HepG2 (cell line): ENCODE measurements around the gene MACROD2. TPM values are rescaled to one million over a fixed set of nuclear protein-coding genes. Genes with fewer than 3 reads are reported as not detected.
A peak's percentile ranks its signal among the peaks of the same experiment; 100 is the strongest.

Experiments used
- CEBPG ChIP-seq: IDR thresholded peaks from 2 replicates; pipeline ENCODE4 v1.6.1; 2016
- DMAP1 ChIP-seq: IDR thresholded peaks from 2 replicates; pipeline ENCODE4 v1.6.1; 2016
- EP300 ChIP-seq, 3 experiments: sonication (generic) in 1 of 3; formaldehyde crosslinking in 1 of 3; IDR thresholded peaks; 2 replicates each; pipeline versions ENCODE4 v1.5.1 to v1.6.1; 2011 to 2020; ENCODE audit warnings: low read depth in 2 of 3, low read length in 2 of 3, borderline replicate concordance in 1 of 3, improper control_type of control experiment in 1 of 3, mild to moderate bottlenecking in 1 of 3, missing genetic modification reagents in 1 of 3, moderate library complexity in 1 of 3
- FOXK1 ChIP-seq: sonication (generic); formaldehyde crosslinking; IDR thresholded peaks from 2 replicates; pipeline ENCODE4 v1.4.0; 2020; ENCODE audit warnings: low read depth, missing genetic modification reagents, borderline replicate concordance
- HNRNPL ChIP-seq: fragments of 200-400 bp; formaldehyde crosslinking; IDR thresholded peaks from 2 replicates; pipeline ENCODE4 v1.6.1; 2017; ENCODE audit warnings: mild to moderate bottlenecking, low read depth, low read length
- KDM5A ChIP-seq: fragments of 200-600 bp; sonication (generic); IDR thresholded peaks from 2 replicates; pipeline ENCODE4 v1.7.0; 2018; ENCODE audit warnings: antibody characterized with exemption, mild to moderate bottlenecking, low read length, borderline replicate concordance
- NR3C1 ChIP-seq: sonication (generic); formaldehyde crosslinking; IDR thresholded peaks from 2 replicates; pipeline ENCODE4 v1.4.0; 2020; ENCODE audit warnings: missing genetic modification reagents
- PLRG1 ChIP-seq: fragments of 450-650 bp; conservative IDR thresholded peaks from 2 replicates; pipeline ENCODE4 v1.6.1; 2016
- POLR2A ChIP-seq, 2 experiments: IDR thresholded peaks; 2 replicates each; pipeline ENCODE4 v1.6.1; 2011; ENCODE audit warnings: low read depth in 2 of 2, low read length in 2 of 2, mild to moderate bottlenecking in 1 of 2, moderate library complexity in 1 of 2; ENCODE audit not compliant: insufficient read depth in 1 of 2
- PRMT3 ChIP-seq: sonication (generic); formaldehyde crosslinking; IDR thresholded peaks from 2 replicates; pipeline ENCODE4 v1.8.1; 2022; ENCODE audit warnings: low read depth, mild to moderate bottlenecking, moderate library complexity, missing genetic modification reagents, borderline replicate concordance
- SALL2 ChIP-seq: sonication (generic); formaldehyde crosslinking; IDR thresholded peaks from 2 replicates; pipeline ENCODE4 v1.8.1; 2023; ENCODE audit warnings: mild to moderate bottlenecking, missing genetic modification reagents, inconsistent platforms
- TBP ChIP-seq: sonication (generic); formaldehyde crosslinking; IDR thresholded peaks from 2 replicates; pipeline ENCODE4 v1.5.0; 2020; ENCODE audit warnings: missing genetic modification reagents
- TBX2 ChIP-seq: sonication (generic); formaldehyde crosslinking; IDR thresholded peaks from 2 replicates; pipeline ENCODE4 v1.5.0; 2020; ENCODE audit warnings: missing genetic modification reagents, mild to moderate bottlenecking, borderline replicate concordance
- TSC22D2 ChIP-seq: sonication (generic); formaldehyde crosslinking; IDR thresholded peaks from 2 replicates; pipeline ENCODE4 v1.5.1; 2020; ENCODE audit warnings: missing genetic modification reagents, mild to moderate bottlenecking, borderline replicate concordance
- XRCC5 ChIP-seq: fragments of 200-400 bp; formaldehyde crosslinking; optimal IDR thresholded peaks from 2 replicates; pipeline ENCODE3; 2017; ENCODE audit warnings: mild to moderate bottlenecking, low read length
- ZFX ChIP-seq: sonication (generic); formaldehyde crosslinking; IDR thresholded peaks from 2 replicates; pipeline ENCODE4 v1.4.0; 2020; ENCODE audit warnings: mild to moderate bottlenecking, low read depth, missing genetic modification reagents, moderate library complexity
- ZKSCAN8 ChIP-seq: IDR thresholded peaks from 2 replicates; pipeline ENCODE4 v1.6.1; 2016; ENCODE audit warnings: borderline replicate concordance, missing genetic modification reagents, missing compliant biosample characterization
- ZNF136 ChIP-seq: sonication (generic); formaldehyde crosslinking; IDR thresholded peaks from 2 replicates; pipeline ENCODE4 v1.8.1; 2022; ENCODE audit warnings: low read depth, mild to moderate bottlenecking, moderate library complexity, missing genetic modification reagents
- ZNF33B ChIP-seq: sonication (generic); formaldehyde crosslinking; IDR thresholded peaks from 2 replicates; pipeline ENCODE4 v1.5.1; 2020; ENCODE audit warnings: mild to moderate bottlenecking, missing genetic modification reagents
- ZNF446 ChIP-seq: sonication (generic); formaldehyde crosslinking; IDR thresholded peaks from 2 replicates; pipeline ENCODE4 v1.5.0; 2020; ENCODE audit warnings: mild to moderate bottlenecking, missing genetic modification reagents
- ZNF496 ChIP-seq: sonication (generic); formaldehyde crosslinking; IDR thresholded peaks from 2 replicates; pipeline ENCODE4 v1.8.1; 2023; ENCODE audit warnings: mild to moderate bottlenecking, moderate library complexity, missing genetic modification reagents; ENCODE audit not compliant: insufficient replicate concordance
- ZNF563 ChIP-seq: sonication (generic); formaldehyde crosslinking; IDR thresholded peaks from 2 replicates; pipeline ENCODE4 v1.8.0; 2022; ENCODE audit warnings: mild to moderate bottlenecking, moderate library complexity, missing genetic modification reagents
- ZNF75D ChIP-seq: sonication (generic); formaldehyde crosslinking; IDR thresholded peaks from 2 replicates; pipeline ENCODE4 v1.8.1; 2023; ENCODE audit warnings: missing genetic modification reagents, mild to moderate bottlenecking, borderline replicate concordance
- ZNF768 ChIP-seq: sonication (generic); formaldehyde crosslinking; IDR thresholded peaks from 2 replicates; pipeline ENCODE4 v1.4.0; 2020; ENCODE audit warnings: missing genetic modification reagents
- ZSCAN22 ChIP-seq: sonication (generic); formaldehyde crosslinking; IDR thresholded peaks from 2 replicates; pipeline ENCODE4 v1.4.0; 2020; ENCODE audit warnings: mild to moderate bottlenecking, missing genetic modification reagents
- polyA plus RNA-seq, 8 experiments: library from polyadenylated mRNA; depleted of rRNA in 3 of 8; stranded (reverse) in 7 of 8; unstranded in 1 of 8; fragments of >200 nt; fragmentation: Illumina TruSeq in 4 of 8; extraction: Trizol in 4 of 8; gene quantifications; 2 replicates each; pipeline versions ENCODE4 v1.2.1 to v1.2.3, GENCODE V29; 2011 to 2016; ENCODE audit warnings: low read depth in 4 of 8, missing spikeins in 1 of 8, mixed read lengths in 1 of 8; ENCODE audit not compliant: insufficient read depth in 1 of 8
- total RNA-seq, 5 experiments: library from RNA; depleted of rRNA; stranded (reverse); fragments of >200 nt; fragmentation: Illumina TruSeq; extraction: Trizol; gene quantifications; 2 replicates each; pipeline ENCODE4 v1.2.3, GENCODE V29; 2016; ENCODE audit warnings: low read depth in 1 of 5
- TF ChIP-seq, protein P1 (sequence below): sonication (generic); formaldehyde crosslinking; IDR thresholded peaks from 2 replicates; pipeline ENCODE4 v1.4.0; 2020; ENCODE audit warnings: missing genetic modification reagents, borderline replicate concordance
- TF ChIP-seq, protein P2 (sequence below): sonication (generic); formaldehyde crosslinking; IDR thresholded peaks from 2 replicates; pipeline ENCODE4 v1.9.0; 2021; ENCODE audit warnings: missing genetic modification reagents, borderline replicate concordance

The MACROD2 gene
- total and polyA plus RNA-seq, 2 of the 13 experiments (the other 11 are each of a cell fraction or from before 2014, with no cell fraction given): 0.13 to 0.51 TPM

DNA sequence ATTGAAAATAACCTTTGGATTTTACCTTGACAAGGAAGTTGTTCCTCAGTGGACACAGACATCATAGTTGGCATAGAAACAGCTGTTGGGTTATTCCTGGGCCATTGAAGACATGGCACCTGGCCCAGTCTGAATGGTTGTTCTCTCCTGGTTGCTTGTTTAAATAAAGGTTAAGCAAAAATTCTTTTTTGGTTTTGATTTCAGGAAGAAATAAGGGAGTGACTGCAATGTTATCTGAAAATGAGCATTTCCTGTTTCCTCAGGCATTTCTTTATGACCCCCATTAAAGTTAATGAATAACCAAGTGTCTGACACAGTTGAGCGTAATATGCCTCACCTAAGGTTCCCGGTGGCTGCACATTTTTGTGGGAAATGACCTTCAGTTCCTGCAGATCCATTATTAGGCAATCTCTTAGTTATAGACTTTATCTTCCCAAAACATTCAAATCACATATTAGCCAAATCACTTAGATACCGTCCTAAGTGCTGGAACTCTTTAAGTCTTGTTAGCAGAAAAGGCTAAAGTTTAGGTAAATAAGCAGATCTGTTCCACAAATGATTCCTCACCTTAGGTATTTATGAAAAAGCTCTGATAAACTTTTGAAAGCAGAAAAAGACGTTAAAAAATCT, 990.8 kb downstream of the MACROD2 start (continued):
- peak; percentile 57; the same call in 1 of the 2 replicates for TF ChIP-seq FOXK1
- TF ChIP-seq SALL2: peak; percentile 70; the same call in 1 of the 2 replicates
- TF ChIP-seq ZSCAN22 (CRISPR knock-in tag): no peak
- TF ChIP-seq NR3C1 (CRISPR knock-in tag): no peak
- no peak for TF ChIP-seq ZNF75D
- TF ChIP-seq EP300 (IDR thresholded peaks at IDR 0.05; ENCODE audit: low read depth in 2 of 2, low read length in 2 of 2): peak; percentile 59 to 94; a peak in 3 of 4 replicates
- TF ChIP-seq EP300 (CRISPR knock-in tag; IDR thresholded peaks at IDR 0.05; ENCODE audit: borderline replicate concordance): peak; percentile 97
- TF ChIP-seq PLRG1: no peak
- peak; percentile 69 for TF ChIP-seq DMAP1 (CRISPR knock-in tag)
- peak; percentile 73; the same call in 1 of the 2 replicates for TF ChIP-seq ZKSCAN8 (CRISPR knock-in tag)
- TF ChIP-seq, protein P1, sequence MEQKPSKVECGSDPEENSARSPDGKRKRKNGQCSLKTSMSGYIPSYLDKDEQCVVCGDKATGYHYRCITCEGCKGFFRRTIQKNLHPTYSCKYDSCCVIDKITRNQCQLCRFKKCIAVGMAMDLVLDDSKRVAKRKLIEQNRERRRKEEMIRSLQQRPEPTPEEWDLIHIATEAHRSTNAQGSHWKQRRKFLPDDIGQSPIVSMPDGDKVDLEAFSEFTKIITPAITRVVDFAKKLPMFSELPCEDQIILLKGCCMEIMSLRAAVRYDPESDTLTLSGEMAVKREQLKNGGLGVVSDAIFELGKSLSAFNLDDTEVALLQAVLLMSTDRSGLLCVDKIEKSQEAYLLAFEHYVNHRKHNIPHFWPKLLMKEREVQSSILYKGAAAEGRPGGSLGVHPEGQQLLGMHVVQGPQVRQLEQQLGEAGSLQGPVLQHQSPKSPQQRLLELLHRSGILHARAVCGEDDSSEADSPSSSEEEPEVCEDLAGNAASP (CRISPR knock-in tag): peak; percentile 84
- no peak for TF ChIP-seq ZNF33B (CRISPR knock-in tag)
- no peak for TF ChIP-seq ZNF136 (CRISPR knock-in tag)
- no peak for TF ChIP-seq ZNF768 (CRISPR knock-in tag)
- no peak for TF ChIP-seq ZNF496 (CRISPR knock-in tag)
- no peak for TF ChIP-seq TBP (CRISPR knock-in tag)
- TF ChIP-seq XRCC5: no peak
- TF ChIP-seq PRMT3 (CRISPR knock-in tag): no peak
- no peak for TF ChIP-seq ZNF446 (CRISPR knock-in tag)
- TF ChIP-seq HNRNPL: 0 out of 2 replicates have a peak, but pooled peaks have one; percentile 49
- TF ChIP-seq, protein P2, sequence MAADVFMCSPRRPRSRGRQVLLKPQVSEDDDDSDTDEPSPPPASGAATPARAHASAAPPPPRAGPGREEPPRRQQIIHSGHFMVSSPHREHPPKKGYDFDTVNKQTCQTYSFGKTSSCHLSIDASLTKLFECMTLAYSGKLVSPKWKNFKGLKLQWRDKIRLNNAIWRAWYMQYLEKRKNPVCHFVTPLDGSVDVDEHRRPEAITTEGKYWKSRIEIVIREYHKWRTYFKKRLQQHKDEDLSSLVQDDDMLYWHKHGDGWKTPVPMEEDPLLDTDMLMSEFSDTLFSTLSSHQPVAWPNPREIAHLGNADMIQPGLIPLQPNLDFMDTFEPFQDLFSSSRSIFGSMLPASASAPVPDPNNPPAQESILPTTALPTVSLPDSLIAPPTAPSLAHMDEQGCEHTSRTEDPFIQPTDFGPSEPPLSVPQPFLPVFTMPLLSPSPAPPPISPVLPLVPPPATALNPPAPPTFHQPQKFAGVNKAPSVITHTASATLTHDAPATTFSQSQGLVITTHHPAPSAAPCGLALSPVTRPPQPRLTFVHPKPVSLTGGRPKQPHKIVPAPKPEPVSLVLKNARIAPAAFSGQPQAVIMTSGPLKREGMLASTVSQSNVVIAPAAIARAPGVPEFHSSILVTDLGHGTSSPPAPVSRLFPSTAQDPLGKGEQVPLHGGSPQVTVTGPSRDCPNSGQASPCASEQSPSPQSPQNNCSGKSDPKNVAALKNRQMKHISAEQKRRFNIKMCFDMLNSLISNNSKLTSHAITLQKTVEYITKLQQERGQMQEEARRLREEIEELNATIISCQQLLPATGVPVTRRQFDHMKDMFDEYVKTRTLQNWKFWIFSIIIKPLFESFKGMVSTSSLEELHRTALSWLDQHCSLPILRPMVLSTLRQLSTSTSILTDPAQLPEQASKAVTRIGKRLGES (CRISPR knock-in tag): no peak
- peak; percentile 98 for TF ChIP-seq CEBPG
- peak in 1 of 2 experiments; percentile 22; a peak in 1 of 4 replicates for TF ChIP-seq POLR2A (IDR thresholded peaks at IDR 0.05; ENCODE audit: insufficient read depth in 1 of 2, low read depth in 2 of 2, low read length in 2 of 2)
- TF ChIP-seq KDM5A: no peak
- no peak for TF ChIP-seq TSC22D2 (CRISPR knock-in tag)
- peak; percentile 99 for TF ChIP-seq TBX2
- TF ChIP-seq ZNF563 (CRISPR knock-in tag): no peak
- no peak for TF ChIP-seq ZFX (CRISPR knock-in tag)
